ENCODE results near the gene AQR. TPM values are rescaled to one million over a fixed set of nuclear protein-coding genes. Genes with fewer than 3 reads are reported as not detected.

The AQR gene
- total RNA-seq, 1 donor from 2014 or later, result 19.8 TPM

DNA sequence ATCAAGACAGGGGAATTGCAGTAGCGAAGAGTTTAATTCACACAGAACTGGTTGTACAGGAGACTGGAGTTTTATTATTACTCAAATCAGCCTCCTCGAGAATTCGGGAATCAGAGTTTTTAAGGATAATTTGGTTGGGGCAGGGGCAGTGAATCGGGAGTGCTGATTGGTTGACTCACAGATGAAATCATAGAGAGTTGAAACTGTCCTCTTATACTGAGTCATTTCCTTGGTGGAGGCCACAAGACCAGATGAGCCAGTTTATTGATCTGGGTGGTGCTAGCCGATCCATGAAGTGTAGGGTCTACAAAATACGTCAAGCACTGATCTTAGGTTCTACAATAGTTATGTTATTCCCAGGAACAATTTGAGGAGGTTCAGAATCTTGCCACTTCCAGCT, 23.9 kb upstream of the AQR start:
- H3K4me1 ChIP-seq (ENCODE audit: control insufficient read depth in 3 of 3, insufficient read depth in 3 of 3, low read length in 3 of 3), result peaks cover 0 to 6% (median 6%) of the 10 kb centered on the region in 3 donors
- H3K9me3 ChIP-seq (ENCODE audit: control insufficient read depth in 3 of 3, low read length in 3 of 3), result no peaks in the 10 kb centered on the region
- H3K4me3 ChIP-seq (ENCODE audit: low read length in 3 of 3), result no peak overlapping the region
- H3K27me3 ChIP-seq (ENCODE audit: control insufficient read depth in 3 of 3, insufficient read depth in 3 of 3, low read length in 3 of 3), result peaks cover 0 to 6% (median 6%) of the 10 kb centered on the region in 3 donors
- no peak overlapping the region for H3K27ac ChIP-seq (ENCODE audit: low read depth, low read length)
- H3K36me3 ChIP-seq (ENCODE audit: control insufficient read depth in 3 of 3, insufficient read depth in 3 of 3, low read length in 3 of 3), result no peaks in the 10 kb centered on the region
- H3K9ac ChIP-seq (ENCODE audit: low read depth in 1 of 3, low read length in 3 of 3), result no peak overlapping the region

DNA sequence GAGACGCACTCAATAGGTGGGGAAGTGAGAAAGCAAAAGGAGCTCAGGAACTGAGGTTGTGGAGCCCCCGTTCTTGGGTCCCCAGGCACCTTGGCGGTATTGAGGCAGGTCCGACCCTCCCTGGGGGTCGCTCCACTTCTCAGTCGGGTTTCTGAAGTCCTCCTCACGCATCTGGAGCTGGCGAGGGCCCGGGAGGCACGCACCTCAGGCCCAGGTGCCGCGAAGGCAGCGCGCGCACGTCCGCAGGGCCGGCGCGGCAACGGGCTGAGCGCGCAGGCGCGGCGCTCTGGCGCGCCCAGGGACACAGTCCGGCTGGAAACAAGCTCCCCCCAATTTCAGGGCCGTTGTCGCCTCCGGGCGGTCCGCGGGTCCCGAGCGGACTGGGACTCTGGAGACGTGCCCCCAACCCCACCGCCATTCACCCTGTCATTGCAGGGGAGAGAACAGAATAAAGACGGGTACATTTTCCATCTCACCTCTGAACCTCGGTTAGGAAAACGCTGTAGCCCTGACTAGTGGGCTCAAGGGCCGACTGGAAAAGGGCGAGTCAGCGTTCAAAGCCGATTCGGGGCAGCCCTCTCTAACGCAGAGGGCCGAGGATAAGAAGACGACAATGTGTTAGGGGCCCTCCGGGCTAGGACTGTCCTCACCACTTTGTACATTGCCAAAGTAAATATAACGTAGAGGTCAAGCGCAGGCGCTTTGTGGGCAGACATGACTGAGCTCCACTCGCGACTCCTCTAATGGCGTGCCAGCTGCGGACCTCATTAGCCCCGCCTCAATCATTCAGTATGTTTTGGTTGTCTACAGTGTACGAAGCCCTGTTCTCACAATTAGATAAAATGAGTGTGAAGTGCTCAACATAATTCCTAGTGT, 18.7 kb upstream of the AQR start, which contains the start of gene ZNF770:
ZNF770 (minus strand) TSS at position 261 of the 876 bp plus-strand sequence. CDS start 4,853 bp downstream, outside the sequence.
- Histone ChIP-seq H3K27ac (ENCODE audit: low read depth, low read length) (peak within 1 kb of the TSS; percentile 100), H3K36me3 (ENCODE audit: control insufficient read depth in 3 of 3, insufficient read depth in 3 of 3, low read length in 3 of 3) (peaks cover 0 to 8% (median 4%) of the 10 kb centered on the region in 3 donors), H3K4me3 (ENCODE audit: low read length in 3 of 3) (peak within 1 kb of the TSS; percentile 83 to 99 (median 98)), H3K9ac (ENCODE audit: low read depth in 1 of 3, low read length in 3 of 3) (peak within 1 kb of the TSS; percentile 95 to 100 (median 99)), H3K4me1 (ENCODE audit: control insufficient read depth in 3 of 3, insufficient read depth in 3 of 3, low read length in 3 of 3) (peaks cover 19 to 31% (median 28%) of the 10 kb centered on the region in 3 donors), H3K9me3 (ENCODE audit: control insufficient read depth in 3 of 3, low read length in 3 of 3) (no peaks in the 10 kb centered on the region), H3K27me3 (ENCODE audit: control insufficient read depth in 3 of 3, insufficient read depth in 3 of 3, low read length in 3 of 3) (peaks cover 0 to 6% (median 3%) of the 10 kb centered on the region in 3 donors)

DNA sequence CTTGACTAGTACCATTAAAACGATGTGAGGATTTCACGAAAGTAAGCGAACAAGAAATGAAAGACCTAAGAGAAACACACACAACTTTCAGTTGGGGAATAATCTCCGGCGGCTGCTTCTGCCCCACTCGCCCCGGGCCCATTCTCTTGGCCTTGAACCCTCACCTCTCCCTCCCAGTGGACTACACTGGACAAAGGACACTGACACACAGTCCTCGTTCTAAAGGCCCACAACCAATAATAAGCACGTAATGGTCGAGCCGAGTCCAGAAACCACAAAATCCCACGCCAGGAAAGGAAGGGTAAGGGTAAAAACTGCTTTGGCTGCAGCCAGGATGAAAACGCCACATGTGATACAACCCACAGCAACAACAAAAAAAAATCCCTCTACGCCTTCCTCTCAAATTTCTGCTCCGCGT, 18.1 kb upstream of the AQR start:
- Histone ChIP-seq H3K36me3 (ENCODE audit: control insufficient read depth in 3 of 3, insufficient read depth in 3 of 3, low read length in 3 of 3) (peaks cover 4 to 14% (median 6%) of the 10 kb centered on the region in 3 donors), H3K4me1 (ENCODE audit: control insufficient read depth in 3 of 3, insufficient read depth in 3 of 3, low read length in 3 of 3) (peaks cover 19 to 31% (median 28%) of the 10 kb centered on the region in 3 donors), H3K4me3 (ENCODE audit: low read length in 3 of 3) (peak overlapping the region; percentile 83 to 99 (median 98)), H3K27me3 (ENCODE audit: control insufficient read depth in 3 of 3, insufficient read depth in 3 of 3, low read length in 3 of 3) (peaks cover 0 to 3% (median under 1%) of the 10 kb centered on the region in 3 donors), H3K9me3 (ENCODE audit: control insufficient read depth in 3 of 3, low read length in 3 of 3) (no peaks in the 10 kb centered on the region), H3K9ac (ENCODE audit: low read depth in 1 of 3, low read length in 3 of 3) (peak overlapping the region; percentile 95 to 100 (median 99)), H3K27ac (ENCODE audit: low read depth, low read length) (peak overlapping the region; percentile 100)

DNA sequence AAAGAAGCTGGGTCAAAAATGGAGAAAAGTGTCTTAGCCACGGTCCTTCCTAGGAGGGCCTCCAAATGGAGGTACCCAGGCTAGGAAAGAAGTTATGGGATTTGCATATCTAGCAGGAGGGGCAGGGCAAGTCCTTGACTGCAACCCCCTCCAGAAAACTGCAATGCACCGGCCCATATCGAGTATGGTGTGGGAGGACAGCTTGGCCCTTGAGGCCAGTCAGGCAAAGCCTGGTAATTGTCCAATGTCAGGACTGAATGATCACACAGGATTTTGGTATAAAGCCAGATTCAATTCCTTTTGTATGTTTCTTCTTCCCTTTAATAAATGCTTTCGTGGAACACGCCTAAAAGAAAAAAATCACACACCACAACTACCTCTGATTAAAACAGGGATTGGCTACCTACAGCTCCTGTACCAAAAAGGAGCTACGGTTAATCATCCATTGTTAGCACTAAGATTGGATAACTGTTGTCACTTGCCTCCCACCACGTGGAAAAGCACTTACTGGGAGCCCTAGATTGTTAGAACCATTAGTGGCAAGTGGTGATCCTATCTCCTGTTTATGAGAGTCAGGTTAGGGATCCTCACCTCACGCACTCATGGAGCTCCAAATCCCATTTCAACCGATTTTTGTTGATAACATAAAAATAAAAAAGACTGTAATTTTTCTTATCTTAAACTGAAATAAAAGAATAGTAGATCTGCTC, 17.4 kb upstream of the AQR start:
- H3K4me3 ChIP-seq (ENCODE audit: low read length in 3 of 3), result peak overlapping the region; percentile 83 to 99 (median 98)
- H3K9me3 ChIP-seq (ENCODE audit: control insufficient read depth in 3 of 3, low read length in 3 of 3), result no peaks in the 10 kb centered on the region
- H3K36me3 ChIP-seq (ENCODE audit: control insufficient read depth in 3 of 3, insufficient read depth in 3 of 3, low read length in 3 of 3), result peaks cover 7 to 20% (median 11%) of the 10 kb centered on the region in 3 donors
- H3K4me1 ChIP-seq (ENCODE audit: control insufficient read depth in 3 of 3, insufficient read depth in 3 of 3, low read length in 3 of 3), result peaks cover 19 to 31% (median 28%) of the 10 kb centered on the region in 3 donors
- H3K9ac ChIP-seq (ENCODE audit: low read depth in 1 of 3, low read length in 3 of 3), result peak overlapping the region; percentile 95 to 100 (median 99)
- peak overlapping the region; percentile 100 for H3K27ac ChIP-seq (ENCODE audit: low read depth, low read length)
- H3K27me3 ChIP-seq (ENCODE audit: control insufficient read depth in 3 of 3, insufficient read depth in 3 of 3, low read length in 3 of 3), result no peaks in the 10 kb centered on the region

DNA sequence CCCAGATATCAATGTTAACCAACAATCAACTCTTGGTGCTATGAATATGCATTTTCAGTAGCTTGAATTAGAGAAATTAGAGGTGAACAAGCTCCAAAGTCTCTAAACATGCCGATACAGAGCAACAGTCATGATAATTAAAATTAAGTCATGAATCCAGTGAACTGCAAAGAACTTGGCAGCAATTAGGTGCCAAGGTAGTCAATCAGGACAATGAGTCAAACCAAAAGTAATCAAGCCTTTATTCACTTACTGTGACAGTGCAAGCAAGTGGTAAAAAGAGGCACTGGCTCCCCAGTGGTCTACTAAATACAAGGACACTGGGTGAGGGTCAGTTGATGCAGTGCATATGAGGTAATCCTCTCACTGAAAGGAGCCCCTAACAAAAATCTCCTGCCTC, 16.8 kb upstream of the AQR start:
- Histone ChIP-seq H3K4me3 (ENCODE audit: low read length in 3 of 3) (peak overlapping the region; percentile 49 to 99 (median 83)), H3K4me1 (ENCODE audit: control insufficient read depth in 3 of 3, insufficient read depth in 3 of 3, low read length in 3 of 3) (peaks cover 19 to 31% (median 28%) of the 10 kb centered on the region in 3 donors)

DNA sequence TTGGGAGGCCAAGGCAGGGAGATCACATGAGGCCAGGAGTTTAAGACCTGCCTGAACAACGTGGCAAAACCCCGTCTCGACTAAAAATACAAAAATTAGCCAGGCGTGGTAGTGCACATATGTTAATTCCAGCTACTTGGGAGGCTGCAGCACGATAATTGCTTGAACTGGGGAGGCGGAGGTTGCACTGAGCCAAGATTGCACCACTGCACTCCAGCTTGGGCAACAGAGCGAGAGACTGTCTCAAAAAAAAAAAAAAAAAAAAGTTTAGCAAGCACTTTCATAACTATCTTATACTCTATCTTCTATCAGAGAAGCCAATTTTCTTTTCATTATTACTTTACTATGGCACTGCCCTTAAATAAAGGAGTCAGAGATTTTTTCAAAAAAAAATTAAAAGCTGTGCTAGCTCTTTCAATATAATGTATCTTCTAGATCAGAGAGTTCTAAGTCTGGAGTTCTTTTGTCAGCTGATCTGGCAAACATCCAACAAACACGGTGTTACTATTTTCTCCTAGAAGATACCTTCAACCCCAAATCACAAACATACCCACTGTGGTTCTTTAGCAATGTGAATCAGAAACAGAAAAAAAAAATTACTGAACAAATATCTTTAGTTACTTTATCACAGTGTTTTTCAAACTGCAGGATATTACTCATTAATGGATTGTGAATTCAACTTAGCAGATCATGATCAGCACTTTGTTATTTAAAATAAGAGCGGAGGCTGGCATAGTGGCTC, 15.5 kb upstream of the AQR start:
- Histone ChIP-seq H3K27me3 (ENCODE audit: control insufficient read depth in 3 of 3, insufficient read depth in 3 of 3, low read length in 3 of 3) (no peaks in the 10 kb centered on the region), H3K9me3 (ENCODE audit: control insufficient read depth in 3 of 3, low read length in 3 of 3) (no peaks in the 10 kb centered on the region), H3K9ac (ENCODE audit: low read depth in 1 of 3, low read length in 3 of 3) (peak overlapping the region; percentile 25 to 45 (median 35)), H3K4me1 (ENCODE audit: control insufficient read depth in 3 of 3, insufficient read depth in 3 of 3, low read length in 3 of 3) (peaks cover 19 to 31% (median 28%) of the 10 kb centered on the region in 3 donors), H3K27ac (ENCODE audit: low read depth, low read length) (peak overlapping the region; percentile 41), H3K36me3 (ENCODE audit: control insufficient read depth in 3 of 3, insufficient read depth in 3 of 3, low read length in 3 of 3) (peaks cover 7 to 26% (median 11%) of the 10 kb centered on the region in 3 donors), H3K4me3 (ENCODE audit: low read length in 3 of 3) (no peak overlapping the region)

More for the DNA sequence above, 16.8 kb upstream of the AQR start:
- Histone ChIP-seq H3K9me3 (ENCODE audit: control insufficient read depth in 3 of 3, low read length in 3 of 3) (no peaks in the 10 kb centered on the region), H3K27me3 (ENCODE audit: control insufficient read depth in 3 of 3, insufficient read depth in 3 of 3, low read length in 3 of 3) (no peaks in the 10 kb centered on the region), H3K36me3 (ENCODE audit: control insufficient read depth in 3 of 3, insufficient read depth in 3 of 3, low read length in 3 of 3) (peaks cover 7 to 26% (median 11%) of the 10 kb centered on the region in 3 donors), H3K9ac (ENCODE audit: low read depth in 1 of 3, low read length in 3 of 3) (peak overlapping the region in 2 of 3 donors; percentile 64 to 100), H3K27ac (ENCODE audit: low read depth, low read length) (peak overlapping the region; percentile 100)

DNA sequence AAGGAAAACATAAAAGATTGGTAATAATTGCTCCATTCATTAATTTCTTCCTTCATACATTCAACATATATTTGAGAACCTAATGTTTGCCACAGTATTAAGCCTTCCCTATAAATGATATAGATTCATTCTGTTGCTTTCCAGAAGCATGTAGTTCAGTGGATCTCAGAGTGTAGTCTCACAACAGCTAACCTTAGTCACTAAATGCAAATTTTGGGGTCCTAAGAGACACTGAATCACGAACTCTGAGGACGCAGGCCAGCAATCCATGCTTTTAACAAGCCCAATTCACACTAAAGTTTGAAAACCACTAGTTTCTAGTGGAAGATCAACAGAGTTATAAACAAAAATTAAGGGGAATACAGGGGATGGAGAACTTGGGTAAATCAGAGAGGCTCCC, 7.2 kb upstream of the AQR start:
- H3K36me3 ChIP-seq (ENCODE audit: control insufficient read depth in 3 of 3, insufficient read depth in 3 of 3, low read length in 3 of 3), result peaks cover 0 to 7% (median 0%) of the 10 kb centered on the region in 3 donors
- H3K27ac ChIP-seq (ENCODE audit: low read depth, low read length), result no peak overlapping the region
- H3K4me1 ChIP-seq (ENCODE audit: control insufficient read depth in 3 of 3, insufficient read depth in 3 of 3, low read length in 3 of 3), result no peaks in the 10 kb centered on the region
- no peaks in the 10 kb centered on the region for H3K27me3 ChIP-seq (ENCODE audit: control insufficient read depth in 3 of 3, insufficient read depth in 3 of 3, low read length in 3 of 3)
- H3K4me3 ChIP-seq (ENCODE audit: low read length in 3 of 3), result no peak overlapping the region
- H3K9ac ChIP-seq (ENCODE audit: low read depth in 1 of 3, low read length in 3 of 3), result no peak overlapping the region
- H3K9me3 ChIP-seq (ENCODE audit: control insufficient read depth in 3 of 3, low read length in 3 of 3), result no peaks in the 10 kb centered on the region

DNA sequence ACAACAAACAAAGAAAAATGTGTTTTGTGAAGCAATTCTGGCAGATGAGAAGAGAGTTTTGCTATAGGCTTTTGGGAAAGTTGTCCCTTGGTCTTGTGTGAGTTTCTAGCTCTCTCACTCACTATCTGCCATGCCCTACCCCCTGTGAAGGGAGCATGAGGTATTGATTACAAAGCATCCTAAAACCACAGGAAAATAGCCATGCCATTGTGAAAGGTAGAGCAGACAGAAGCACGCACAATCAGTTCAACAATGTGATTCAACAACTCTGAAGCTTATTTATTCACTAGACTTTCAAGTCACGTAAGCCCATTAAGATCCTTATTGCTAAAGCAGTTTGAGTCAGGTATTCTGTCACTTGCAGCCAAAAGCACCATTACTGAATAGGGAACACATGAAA, 6.5 kb upstream of the AQR start:
- Histone ChIP-seq H3K27ac (ENCODE audit: low read depth, low read length) (no peak overlapping the region), H3K9me3 (ENCODE audit: control insufficient read depth in 3 of 3, low read length in 3 of 3) (no peaks in the 10 kb centered on the region), H3K27me3 (ENCODE audit: control insufficient read depth in 3 of 3, insufficient read depth in 3 of 3, low read length in 3 of 3) (no peaks in the 10 kb centered on the region)

DNA sequence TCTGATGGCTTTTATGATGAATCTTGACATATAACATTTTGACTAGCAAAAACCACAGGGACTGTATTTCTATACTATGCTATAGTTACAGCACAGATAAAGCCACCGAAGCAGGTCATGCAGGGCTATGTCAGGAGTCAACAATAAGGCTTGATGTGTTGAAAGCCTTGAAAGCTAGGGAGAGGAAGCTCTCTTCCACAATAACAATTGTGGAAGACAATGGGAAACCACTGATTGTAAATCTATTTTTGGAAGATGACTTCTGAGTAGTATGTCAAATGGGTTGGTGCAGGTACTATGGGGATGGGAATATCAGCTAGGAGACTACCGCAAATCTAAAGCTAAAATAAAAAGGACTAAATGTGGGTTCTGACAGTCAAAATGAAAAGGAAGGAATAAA, 4.0 kb upstream of the AQR start:
- Histone ChIP-seq H3K9me3 (ENCODE audit: control insufficient read depth in 3 of 3, low read length in 3 of 3) (no peaks in the 10 kb centered on the region), H3K36me3 (ENCODE audit: control insufficient read depth in 3 of 3, insufficient read depth in 3 of 3, low read length in 3 of 3) (peaks cover 0 to 3% (median 3%) of the 10 kb centered on the region in 3 donors), H3K4me3 (ENCODE audit: low read length in 3 of 3) (no peak overlapping the region), H3K27ac (ENCODE audit: low read depth, low read length) (no peak overlapping the region), H3K27me3 (ENCODE audit: control insufficient read depth in 3 of 3, insufficient read depth in 3 of 3, low read length in 3 of 3) (no peaks in the 10 kb centered on the region), H3K9ac (ENCODE audit: low read depth in 1 of 3, low read length in 3 of 3) (no peak overlapping the region), H3K4me1 (ENCODE audit: control insufficient read depth in 3 of 3, insufficient read depth in 3 of 3, low read length in 3 of 3) (peaks cover 5 to 16% (median 8%) of the 10 kb centered on the region in 3 donors)

More for the DNA sequence above, 6.5 kb upstream of the AQR start:
- no peaks in the 10 kb centered on the region for H3K4me1 ChIP-seq (ENCODE audit: control insufficient read depth in 3 of 3, insufficient read depth in 3 of 3, low read length in 3 of 3)
- peaks cover 0 to 3% (median 0%) of the 10 kb centered on the region in 3 donors for H3K36me3 ChIP-seq (ENCODE audit: control insufficient read depth in 3 of 3, insufficient read depth in 3 of 3, low read length in 3 of 3)
- H3K9ac ChIP-seq (ENCODE audit: low read depth in 1 of 3, low read length in 3 of 3), result no peak overlapping the region
- no peak overlapping the region for H3K4me3 ChIP-seq (ENCODE audit: low read length in 3 of 3)

Measured in skeletal muscle tissue (tissue), 4 donors.